H9 (cell line): ENCODE measurements around the gene C20orf144. TPM values are rescaled to one million over a fixed set of nuclear protein-coding genes. Genes with fewer than 3 reads are reported as not detected.

Source experiments
- DNase-seq: peaks from one replicate; pipeline ENCODE4 v3.0.0-alpha.2; 2017
- H2AFZ ChIP-seq: one replicate; pipeline ENCODE4 v1.6.1; 2013; ENCODE audit warnings: mild to moderate bottlenecking, low read length, control low read depth, moderate library complexity
- H2AK5ac ChIP-seq: 2 replicates; pipeline ENCODE4 v1.6.1; 2013; ENCODE audit warnings: low read length, control low read depth, mixed read lengths; ENCODE audit not compliant: insufficient read length
- H2BK120ac ChIP-seq: one replicate; pipeline ENCODE4 v1.6.1; 2013; ENCODE audit warnings: low read depth, mild to moderate bottlenecking, low read length, control low read depth, inconsistent platforms; ENCODE audit not compliant: poor library complexity, severe bottlenecking
- H2BK12ac ChIP-seq: 2 replicates; pipeline ENCODE4 v1.6.1; 2013; ENCODE audit warnings: low read length, control low read depth, mixed read lengths, low read depth; ENCODE audit not compliant: insufficient read length
- H2BK15ac ChIP-seq: 2 replicates; pipeline ENCODE4 v1.6.1; 2013; ENCODE audit warnings: low read depth, low read length, control low read depth
- H2BK20ac ChIP-seq: one replicate; pipeline ENCODE4 v1.6.1; 2013; ENCODE audit warnings: low read depth, mild to moderate bottlenecking, low read length, control low read depth, inconsistent platforms; ENCODE audit not compliant: poor library complexity, severe bottlenecking
- H2BK5ac ChIP-seq: 2 replicates; pipeline ENCODE4 v1.6.1; 2013; ENCODE audit warnings: low read length, control low read depth, mixed read lengths; ENCODE audit not compliant: insufficient read length
- H3K14ac ChIP-seq: 2 replicates; pipeline ENCODE4 v1.6.1; 2013; ENCODE audit warnings: low read length, control low read depth; ENCODE audit not compliant: insufficient read depth
- H3K18ac ChIP-seq: 2 replicates; pipeline ENCODE4 v1.6.1; 2013; ENCODE audit warnings: low read depth, mild to moderate bottlenecking, mixed read lengths, low read length, control low read depth; ENCODE audit not compliant: insufficient read length
- H3K23ac ChIP-seq: 2 replicates; pipeline ENCODE4 v1.6.1; 2013; ENCODE audit warnings: low read length, control low read depth, mixed read lengths, low read depth; ENCODE audit not compliant: insufficient read length
- H3K23me2 ChIP-seq: 2 replicates; pipeline ENCODE4 v1.6.1; 2013; ENCODE audit warnings: low read depth, mild to moderate bottlenecking, mixed read lengths, low read length, control low read depth; ENCODE audit not compliant: insufficient read length, poor library complexity, severe bottlenecking
- H3K27ac ChIP-seq: 2 replicates; pipeline ENCODE4 v1.5.1; 2013; ENCODE audit warnings: low read length, control low read depth, mixed read lengths, low read depth; ENCODE audit not compliant: insufficient read length
- H3K27me3 ChIP-seq: 2 replicates; pipeline ENCODE4 v1.6.1; 2013; ENCODE audit warnings: low read length, control low read depth, inconsistent platforms; ENCODE audit not compliant: insufficient read depth
- H3K4ac ChIP-seq: 2 replicates; pipeline ENCODE4 v1.6.1; 2013; ENCODE audit warnings: low read depth, mild to moderate bottlenecking, control low read depth, inconsistent platforms, low read length, moderate library complexity
- H3K4me1 ChIP-seq: 2 replicates; pipeline ENCODE4 v1.6.1; 2013; ENCODE audit warnings: low read length, control low read depth, inconsistent platforms; ENCODE audit not compliant: insufficient read depth
- H3K4me2 ChIP-seq: 2 replicates; pipeline ENCODE4 v1.6.1; 2013; ENCODE audit warnings: low read length, control low read depth, mixed read lengths; ENCODE audit not compliant: insufficient read length, insufficient read depth
- H3K56ac ChIP-seq: 2 replicates; pipeline ENCODE4 v1.6.1; 2013; ENCODE audit warnings: low read depth, mild to moderate bottlenecking, mixed read lengths, low read length, control low read depth; ENCODE audit not compliant: insufficient read length
- H3K79me1 ChIP-seq: 2 replicates; pipeline ENCODE4 v1.6.1; 2013; ENCODE audit warnings: low read depth, mild to moderate bottlenecking, moderate library complexity, low read length, control low read depth, inconsistent platforms; ENCODE audit not compliant: insufficient read depth, poor library complexity, severe bottlenecking
- H3K79me2 ChIP-seq: 2 replicates; pipeline ENCODE4 v1.6.1; 2013; ENCODE audit warnings: low read length, control low read depth, inconsistent platforms; ENCODE audit not compliant: insufficient read depth
- H3K9ac ChIP-seq: 2 replicates; pipeline ENCODE4 v1.6.1; 2013; ENCODE audit warnings: low read length, control low read depth, mixed read lengths; ENCODE audit not compliant: insufficient read length; ENCODE audit errors: extremely low read depth
- H3K9me3 ChIP-seq: one replicate; pipeline ENCODE4 v1.6.1; 2013; ENCODE audit warnings: low read depth, low read length, inconsistent platforms; ENCODE audit not compliant: control insufficient read depth
- H3T11ph ChIP-seq: one replicate; pipeline ENCODE4 v1.6.1; 2013; ENCODE audit warnings: mild to moderate bottlenecking, low read length, control low read depth, inconsistent platforms
- H4K20me1 ChIP-seq: one replicate; pipeline ENCODE4 v1.6.1; 2013; ENCODE audit not compliant: control insufficient read depth, insufficient read length, insufficient read depth
- H4K5ac ChIP-seq: 2 replicates; pipeline ENCODE4 v1.6.1; 2013; ENCODE audit warnings: low read depth, mild to moderate bottlenecking, mixed read lengths, low read length, control low read depth; ENCODE audit not compliant: insufficient read length
- H4K8ac ChIP-seq: replicated peaks from 2 replicates; pipeline ENCODE4 v1.6.1; 2013; ENCODE audit warnings: low read length, control low read depth, mixed read lengths, low read depth; ENCODE audit not compliant: insufficient read length
- H4K91ac ChIP-seq: 2 replicates; pipeline ENCODE4 v1.6.1; 2013; ENCODE audit warnings: low read depth, mild to moderate bottlenecking, moderate library complexity, mixed read lengths, low read length, control low read depth; ENCODE audit not compliant: insufficient read length
- H3K27ac Mint-ChIP-seq, 3 experiments: 2 replicates in 2 of 3; 3 replicates in 1 of 3; pipeline ENCODE4 v1.8.0; 2020 to 2021; ENCODE audit warnings: mixed read lengths in 3 of 3, mild to moderate bottlenecking in 1 of 3, moderate library complexity in 1 of 3
- H3K27me3 Mint-ChIP-seq: 2 replicates; pipeline ENCODE4 v1.8.0; 2021; ENCODE audit warnings: low read depth, mild to moderate bottlenecking, moderate library complexity, mixed read lengths
- H3K36me3 Mint-ChIP-seq, 3 experiments: 2 replicates in 2 of 3; 3 replicates in 1 of 3; pipeline ENCODE4 v1.8.0; 2020 to 2021; ENCODE audit warnings: low read depth in 3 of 3, mixed read lengths in 3 of 3; ENCODE audit not compliant: insufficient read depth in 1 of 3
- H3K4me1 Mint-ChIP-seq, 2 experiments: 2 replicates each; pipeline ENCODE4 v1.8.0; 2020; ENCODE audit warnings: mixed read lengths in 2 of 2
- H3K4me3 Mint-ChIP-seq, 2 experiments: 2 replicates in 1 of 2; 3 replicates in 1 of 2; pipeline ENCODE4 v1.8.0; 2020 to 2021; ENCODE audit warnings: mild to moderate bottlenecking in 2 of 2, mixed read lengths in 2 of 2, moderate library complexity in 1 of 2
- H3K9me3 Mint-ChIP-seq, 2 experiments: 2 replicates in 1 of 2; 3 replicates in 1 of 2; pipeline ENCODE4 v1.8.0; 2020; ENCODE audit warnings: mild to moderate bottlenecking in 2 of 2, mixed read lengths in 2 of 2, moderate library complexity in 1 of 2
- WGBS: extraction: QIAGEN DNeasy Blood & Tissue Kit; methylation state at CpG from one replicate; pipeline ENCODE4 v1.1.7; 2013; ENCODE audit warnings: missing lambda C conversion rate, low lambda C conversion rate, mixed read lengths; ENCODE audit not compliant: insufficient read length; ENCODE audit errors: extremely low coverage; 5-methylcytosine and 5-hydroxymethylcytosine counted together
- total RNA-seq: library from RNA; stranded (reverse); gene quantifications from 2 replicates; pipeline ENCODE4 v1.2.1, GENCODE V29; 2021
- TF ChIP-seq, protein P1 (sequence below): fragments of 200-600 bp; sonication (generic); conservative IDR thresholded peaks from 3 replicates; pipeline ENCODE4 v1.8.0; 2021; ENCODE audit warnings: antibody characterized with exemption, mild to moderate bottlenecking

The C20orf144 gene
- total RNA-seq, 1 experiment from 2014 or later, result 0.26 TPM

DNA sequence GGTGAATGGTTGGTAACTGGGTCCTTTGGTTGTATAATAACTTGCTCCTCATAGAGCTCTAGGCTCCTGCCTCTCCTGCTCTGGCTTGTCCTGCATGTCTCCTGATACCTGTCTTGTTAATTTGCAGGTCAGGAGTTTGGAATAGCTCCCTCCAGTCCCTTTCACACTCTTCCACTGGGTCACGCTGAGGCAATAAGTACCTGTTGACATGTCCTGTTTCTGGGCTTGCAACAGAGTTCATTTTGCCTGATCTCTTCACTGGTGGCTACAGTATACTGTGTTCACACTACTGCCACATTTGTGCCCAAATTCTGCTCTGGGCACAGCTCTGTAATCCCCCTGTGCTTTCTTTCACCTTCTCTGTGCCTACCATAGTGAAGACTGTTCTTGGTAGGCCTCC lies 25.4 kb upstream of the C20orf144 start:
- H3K4ac ChIP-seq, result no peak overlapping the region
- H3T11ph ChIP-seq, result no peak overlapping the region
- no peaks in the 10 kb centered on the region for H3K9me3 ChIP-seq
- WGBS, result no CpG with 5 or more reads among the region's 1 CpG
- H3K79me1 ChIP-seq, result no peaks in the 10 kb centered on the region
- no peak overlapping the region for H2BK120ac ChIP-seq
- H3K18ac ChIP-seq, result no peak overlapping the region
- no peak overlapping the region for H2BK12ac ChIP-seq
- H4K8ac ChIP-seq, result no peak overlapping the region
- no peak overlapping the region for H2BK15ac ChIP-seq
- H3K23ac ChIP-seq, result no peak overlapping the region
- peaks cover 2 to 66% (median 43%) of the 10 kb centered on the region in 3 experiments; a peak in 6 of 7 replicates for H3K36me3 Mint-ChIP-seq
- H3K4me1 Mint-ChIP-seq, result no peaks in the 10 kb centered on the region
- no peak overlapping the region for H3K9ac ChIP-seq
- no peak overlapping the region for H3K4me3 Mint-ChIP-seq
- H3K79me2 ChIP-seq, result no peaks in the 10 kb centered on the region
- H2AK5ac ChIP-seq, result no peak overlapping the region
- no peak overlapping the region for H3K4me2 ChIP-seq
- H4K20me1 ChIP-seq, result no peaks in the 10 kb centered on the region
- peak; percentile 8 for DNase-seq
- H4K91ac ChIP-seq, result no peak overlapping the region
- H3K14ac ChIP-seq, result no peak overlapping the region
- H3K27ac ChIP-seq, result no peak overlapping the region
- H2AFZ ChIP-seq, result no peak overlapping the region
- no peak overlapping the region for H3K56ac ChIP-seq
- no peak overlapping the region for H4K5ac ChIP-seq
- no peak overlapping the region for H2BK20ac ChIP-seq
- H3K9me3 Mint-ChIP-seq, result no peaks in the 10 kb centered on the region
- H2BK5ac ChIP-seq, result no peak overlapping the region
- H3K4me1 ChIP-seq, result no peaks in the 10 kb centered on the region
- no peak overlapping the region for H3K27ac Mint-ChIP-seq
- no peaks in the 10 kb centered on the region for H3K27me3 Mint-ChIP-seq
- TF ChIP-seq, protein P1, sequence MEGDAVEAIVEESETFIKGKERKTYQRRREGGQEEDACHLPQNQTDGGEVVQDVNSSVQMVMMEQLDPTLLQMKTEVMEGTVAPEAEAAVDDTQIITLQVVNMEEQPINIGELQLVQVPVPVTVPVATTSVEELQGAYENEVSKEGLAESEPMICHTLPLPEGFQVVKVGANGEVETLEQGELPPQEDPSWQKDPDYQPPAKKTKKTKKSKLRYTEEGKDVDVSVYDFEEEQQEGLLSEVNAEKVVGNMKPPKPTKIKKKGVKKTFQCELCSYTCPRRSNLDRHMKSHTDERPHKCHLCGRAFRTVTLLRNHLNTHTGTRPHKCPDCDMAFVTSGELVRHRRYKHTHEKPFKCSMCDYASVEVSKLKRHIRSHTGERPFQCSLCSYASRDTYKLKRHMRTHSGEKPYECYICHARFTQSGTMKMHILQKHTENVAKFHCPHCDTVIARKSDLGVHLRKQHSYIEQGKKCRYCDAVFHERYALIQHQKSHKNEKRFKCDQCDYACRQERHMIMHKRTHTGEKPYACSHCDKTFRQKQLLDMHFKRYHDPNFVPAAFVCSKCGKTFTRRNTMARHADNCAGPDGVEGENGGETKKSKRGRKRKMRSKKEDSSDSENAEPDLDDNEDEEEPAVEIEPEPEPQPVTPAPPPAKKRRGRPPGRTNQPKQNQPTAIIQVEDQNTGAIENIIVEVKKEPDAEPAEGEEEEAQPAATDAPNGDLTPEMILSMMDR, result no peak
- no peaks in the 10 kb centered on the region for H3K23me2 ChIP-seq
- H3K27me3 ChIP-seq, result no peaks in the 10 kb centered on the region
